ENCODE measurements around the gene PFKFB2. TPM values are rescaled to one million over a fixed set of nuclear protein-coding genes. Genes with fewer than 3 reads are reported as not detected.
"Not testable (repeated sequence)": the region's sequence is repeated elsewhere in the genome, so short reads cannot be mapped to it uniquely, and the experiment has no call there.

Gene PFKFB2
- total RNA-seq, 1 experiment from 2014 or later: 16.8 TPM

GRCh38 chr1:207040181-207040533, 12.9 kb upstream of the PFKFB2 start:
- Mint-ChIP-seq H3K36me3 (peaks cover 3% of the 10 kb centered on the region; the same call in 1 of the 2 replicates), H3K4me3 (no peak overlapping the region), H3K4me1 (peaks cover 12% of the 10 kb centered on the region), H3K9me3 (peaks cover 8% of the 10 kb centered on the region), H3K27ac (no peak overlapping the region; the same call in 1 of the 2 replicates), H3K27me3 (ENCODE audit: low read depth) (no peaks in the 10 kb centered on the region)
- DNase-seq (ENCODE audit: low spot score) (no peak), ATAC-seq (no peak)
- POLR2A ChIA-PET: interaction anchor here (0.6 to 0.8 kb wide), 2 partner anchors 13 to 31 kb away, joined by 3 read pairs; partner anchors contain the start of gene PFKFB2
- TF ChIP-seq ZNF121 (CRISPR knock-in tag; IDR thresholded peaks at IDR 0.05): no peak
- TF ChIP-seq RORB (CRISPR knock-in tag; IDR thresholded peaks at IDR 0.05): no peak
- no peak for TF ChIP-seq MLX (CRISPR knock-in tag; IDR thresholded peaks at IDR 0.05)
- no peak for TF ChIP-seq TCF7 (CRISPR knock-in tag; IDR thresholded peaks at IDR 0.05; ENCODE audit: low read depth)
- TF ChIP-seq ZNF425 (CRISPR knock-in tag; conservative IDR thresholded peaks at IDR 0.05): no peak
- no peak for TF ChIP-seq NR2C2 (CRISPR knock-in tag; IDR thresholded peaks at IDR 0.05)
- CTCF ChIA-PET: interaction anchor here (0.7 to 1.1 kb wide), 2 partner anchors 12 to 44 kb away, joined by 3 to 7 read pairs; partner anchors contain the start of gene PFKFB2

- H3K4me3 Mint-ChIP-seq; DNase-seq (ENCODE audit: low spot score); H3K27me3 Mint-ChIP-seq (ENCODE audit: low read depth); POLR2A ChIA-PET; H3K27ac Mint-ChIP-seq; ATAC-seq; H3K9me3 Mint-ChIP-seq; H3K36me3 Mint-ChIP-seq: not testable (repeated sequence)
- peaks cover 20% of the 10 kb centered on the region for H3K4me1 Mint-ChIP-seq
- CTCF ChIA-PET: interaction anchor here (0.7 to 1.1 kb wide), 2 partner anchors 106 to 364 kb away, joined by 3 read pairs; no protein-coding TSS in a partner anchor
Measured at GRCh38 chr1:207041397-207041796, 11.7 kb upstream of the PFKFB2 start.

GRCh38 chr1:207045453-207045852, 7.6 kb upstream of the PFKFB2 start:
- Mint-ChIP-seq H3K36me3 (peaks cover 38% of the 10 kb centered on the region), H3K27ac (no peak overlapping the region), H3K27me3 (ENCODE audit: low read depth) (no peaks in the 10 kb centered on the region), H3K4me3 (no peak overlapping the region), H3K9me3 (peaks cover 8% of the 10 kb centered on the region), H3K4me1 (peaks cover 45% of the 10 kb centered on the region)
- ATAC-seq (no peak), DNase-seq (ENCODE audit: low spot score) (no peak)
- POLR2A ChIA-PET: no interaction called here
- TF ChIP-seq SOX15 (CRISPR knock-in tag; IDR thresholded peaks at IDR 0.05) (no peak), CBFB (CRISPR knock-in tag; IDR thresholded peaks at IDR 0.05; ENCODE audit: low read depth) (no peak), TP53 (CRISPR knock-in tag; IDR thresholded peaks at IDR 0.05) (no peak), JAZF1 (CRISPR knock-in tag; IDR thresholded peaks at IDR 0.05) (no peak), ZSCAN18 (CRISPR knock-in tag; IDR thresholded peaks at IDR 0.05) (no peak), MYBL2 (CRISPR knock-in tag; IDR thresholded peaks at IDR 0.05) (no peak), SMAD3 (CRISPR knock-in tag; IDR thresholded peaks at IDR 0.05; ENCODE audit: borderline replicate concordance) (no peak), NFATC4 (CRISPR knock-in tag; IDR thresholded peaks at IDR 0.05) (no peak), TEAD1 (CRISPR knock-in tag; IDR thresholded peaks at IDR 0.05) (no peak), SMAD4 (CRISPR knock-in tag; IDR thresholded peaks at IDR 0.05) (no peak), ATF2 (CRISPR knock-in tag; IDR thresholded peaks at IDR 0.05; ENCODE audit: borderline replicate concordance, low read depth) (no peak), ZNF423 (CRISPR knock-in tag; IDR thresholded peaks at IDR 0.05) (no peak), ERG (CRISPR knock-in tag; IDR thresholded peaks at IDR 0.05) (no peak), MLX (CRISPR knock-in tag; IDR thresholded peaks at IDR 0.05) (no peak)
- CTCF ChIA-PET: interaction anchor here (0.7 to 1.0 kb wide), 3 partner anchors 7 to 1872 kb away, joined by 3 read pairs; partner anchors contain the start of gene PFKFB2

Data from WTC11 (cell line).